Measurements from ENCODE around the gene SLC47A1. TPM values are rescaled to one million over a fixed set of nuclear protein-coding genes. Genes with fewer than 3 reads are reported as not detected.

The SLC47A1 gene
- total and polyA plus RNA-seq, 8 donors: 0.12 to 0.97 (median 0.49) TPM; not detected in 1

DNA sequence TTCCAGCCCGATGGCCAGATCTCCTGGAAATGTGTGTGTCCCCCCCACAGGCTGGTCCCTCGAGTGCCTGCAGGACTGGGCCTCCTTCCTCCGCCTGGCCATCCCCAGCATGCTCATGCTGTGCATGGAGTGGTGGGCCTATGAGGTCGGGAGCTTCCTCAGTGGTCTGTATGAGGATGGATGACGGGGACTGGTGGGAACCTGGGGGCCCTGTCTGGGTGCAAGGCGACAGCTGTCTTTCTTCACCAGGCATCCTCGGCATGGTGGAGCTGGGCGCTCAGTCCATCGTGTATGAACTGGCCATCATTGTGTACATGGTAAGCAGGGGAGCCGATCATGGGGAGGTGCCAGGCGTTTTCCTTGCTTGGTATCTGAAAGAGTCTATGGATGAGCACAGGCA, 22.1 kb downstream of the SLC47A1 start:
- Histone ChIP-seq H3K4me3 (no peak overlapping the region), H3K9me3 (no peaks in the 10 kb centered on the region), H3K36me3 (no peaks in the 10 kb centered on the region), H3K4me1 (no peaks in the 10 kb centered on the region), H3K27ac (no peak overlapping the region), H3K27me3 (no peaks in the 10 kb centered on the region)
- intact Hi-C loops (cut with DNase I): no loop called here
- WGBS, 2 donors: 80 to 83% methylated on average over 11 of the region's 11 CpGs
- peak in 1 of 6 donors; percentile 27 for DNase-seq
- no peak for ATAC-seq
- FAIRE-seq: no peak
- TF ChIP-seq, protein P1, sequence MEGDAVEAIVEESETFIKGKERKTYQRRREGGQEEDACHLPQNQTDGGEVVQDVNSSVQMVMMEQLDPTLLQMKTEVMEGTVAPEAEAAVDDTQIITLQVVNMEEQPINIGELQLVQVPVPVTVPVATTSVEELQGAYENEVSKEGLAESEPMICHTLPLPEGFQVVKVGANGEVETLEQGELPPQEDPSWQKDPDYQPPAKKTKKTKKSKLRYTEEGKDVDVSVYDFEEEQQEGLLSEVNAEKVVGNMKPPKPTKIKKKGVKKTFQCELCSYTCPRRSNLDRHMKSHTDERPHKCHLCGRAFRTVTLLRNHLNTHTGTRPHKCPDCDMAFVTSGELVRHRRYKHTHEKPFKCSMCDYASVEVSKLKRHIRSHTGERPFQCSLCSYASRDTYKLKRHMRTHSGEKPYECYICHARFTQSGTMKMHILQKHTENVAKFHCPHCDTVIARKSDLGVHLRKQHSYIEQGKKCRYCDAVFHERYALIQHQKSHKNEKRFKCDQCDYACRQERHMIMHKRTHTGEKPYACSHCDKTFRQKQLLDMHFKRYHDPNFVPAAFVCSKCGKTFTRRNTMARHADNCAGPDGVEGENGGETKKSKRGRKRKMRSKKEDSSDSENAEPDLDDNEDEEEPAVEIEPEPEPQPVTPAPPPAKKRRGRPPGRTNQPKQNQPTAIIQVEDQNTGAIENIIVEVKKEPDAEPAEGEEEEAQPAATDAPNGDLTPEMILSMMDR (IDR thresholded peaks at IDR 0.05): no peak

DNA sequence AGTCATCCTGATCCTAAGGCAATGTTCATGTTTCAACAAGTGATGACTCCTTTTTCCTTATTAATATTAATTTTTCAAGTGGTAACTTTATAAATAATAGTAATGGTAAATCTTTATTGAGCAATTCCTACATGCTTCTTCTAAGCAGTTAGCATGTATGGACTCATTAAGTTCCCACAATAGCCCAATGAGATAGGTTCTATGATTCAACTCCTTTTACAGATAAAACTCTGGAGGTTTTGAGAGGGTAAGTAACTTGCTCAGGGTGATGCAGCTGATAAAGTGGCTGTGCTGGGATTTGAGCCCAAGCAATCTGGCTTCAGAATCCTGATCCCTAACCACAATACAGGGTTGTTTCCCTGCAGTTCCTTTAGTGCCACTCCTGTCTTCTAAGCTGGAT, 25.3 kb downstream of the SLC47A1 start:
- no peak overlapping the region for H3K27ac ChIP-seq
- intact Hi-C loops (cut with DNase I): no loop called here
- H3K4me3 ChIP-seq: no peak overlapping the region
- no peaks in the 10 kb centered on the region for H3K36me3 ChIP-seq
- no peaks in the 10 kb centered on the region for H3K27me3 ChIP-seq
- TF ChIP-seq, protein P1 (IDR thresholded peaks at IDR 0.05): no peak
- FAIRE-seq (no peak), DNase-seq (no peak), ATAC-seq (no peak)
- H3K9me3 ChIP-seq: no peaks in the 10 kb centered on the region
- H3K4me1 ChIP-seq: no peaks in the 10 kb centered on the region

DNA sequence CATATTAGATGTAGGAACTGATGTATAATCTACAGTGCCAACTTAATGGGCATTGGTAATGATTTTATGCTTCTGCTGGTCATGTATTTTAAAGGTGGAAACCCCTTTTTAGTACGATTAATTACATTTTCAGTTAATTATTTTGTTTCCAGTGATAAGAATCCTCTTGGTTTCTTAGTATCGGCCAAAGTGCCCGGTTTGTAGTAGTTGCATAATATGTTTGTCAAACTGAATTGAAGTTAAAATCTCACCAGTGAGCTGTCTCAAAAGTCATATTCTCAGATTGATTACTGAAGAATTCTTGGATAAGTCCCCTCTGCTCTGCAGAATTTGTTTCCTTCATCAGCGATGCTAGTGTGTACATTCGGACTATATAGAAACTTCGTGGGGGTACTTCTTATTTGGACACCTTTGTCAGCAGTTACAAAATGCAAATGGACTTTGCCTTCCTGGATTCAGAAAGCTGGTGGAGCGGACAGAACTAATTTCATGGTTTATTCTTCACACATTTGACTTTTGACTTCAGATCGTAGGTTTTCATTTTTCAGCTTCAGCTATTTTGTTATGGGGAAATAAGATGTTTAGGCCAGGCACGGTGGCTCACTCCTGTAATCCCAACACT, 28.2 kb downstream of the SLC47A1 start:
- no peaks in the 10 kb centered on the region for H3K36me3 ChIP-seq
- no peaks in the 10 kb centered on the region for H3K9me3 ChIP-seq
- intact Hi-C loops (cut with DNase I): no loop called here
- TF ChIP-seq, protein P1 (IDR thresholded peaks at IDR 0.05): no peak
- no peaks in the 10 kb centered on the region for H3K27me3 ChIP-seq
- no peak overlapping the region for H3K4me3 ChIP-seq
- FAIRE-seq: no peak
- DNase-seq: no peak
- H3K27ac ChIP-seq: no peak overlapping the region
- ATAC-seq: no peak
- 41 to 42% methylated on average over 9 of the region's 9 CpGs for WGBS, 2 donors
- H3K4me1 ChIP-seq: no peaks in the 10 kb centered on the region

DNA sequence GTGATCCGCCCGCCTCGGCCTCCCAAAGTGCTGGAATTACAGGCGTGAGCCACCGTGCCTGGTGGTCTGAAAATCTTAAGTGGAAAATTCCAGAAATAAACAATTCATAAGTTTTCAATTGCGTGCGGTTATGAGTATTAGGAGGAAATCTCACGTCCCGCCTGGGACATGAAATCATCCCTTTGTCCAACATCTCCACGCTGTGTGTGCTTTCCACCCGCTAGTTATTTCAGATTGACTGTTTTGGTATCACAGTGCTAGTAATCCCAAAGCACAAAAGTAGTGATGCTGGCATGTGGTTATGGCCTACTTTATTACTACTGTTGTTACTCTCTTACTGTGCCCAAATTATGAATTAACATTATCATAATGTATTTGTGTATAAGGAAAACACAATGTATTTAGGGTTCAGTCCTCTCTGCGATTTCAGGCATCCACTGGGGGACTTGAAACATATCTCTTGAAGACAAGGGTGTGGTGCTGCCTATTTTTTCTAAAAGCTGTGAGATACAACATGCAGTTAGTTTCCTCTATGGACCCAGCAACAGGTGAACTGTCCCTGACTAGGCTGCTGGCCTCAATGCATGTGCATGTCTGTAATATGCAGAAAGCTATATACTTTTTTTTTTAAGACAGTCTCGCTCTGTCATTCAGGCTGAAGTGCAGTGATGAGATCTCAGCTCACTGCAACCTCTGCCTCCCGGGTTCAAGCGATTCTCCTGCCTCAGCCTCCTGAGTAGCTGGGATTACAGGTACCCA, 32.3 kb downstream of the SLC47A1 start:
- Histone ChIP-seq H3K36me3 (no peaks in the 10 kb centered on the region), H3K27ac (no peak overlapping the region), H3K9me3 (no peaks in the 10 kb centered on the region), H3K4me1 (no peaks in the 10 kb centered on the region), H3K27me3 (no peaks in the 10 kb centered on the region), H3K4me3 (no peak overlapping the region)
- no peak for DNase-seq
- intact Hi-C loops (cut with DNase I): no loop called here
- FAIRE-seq: no peak
- TF ChIP-seq, protein P1 (IDR thresholded peaks at IDR 0.05): no peak
- WGBS, 2 donors: 82 to 91% methylated on average over 14 to 15 of the region's 15 CpGs
- no peak for ATAC-seq
